ENCODE measurements around the gene ITGA2. TPM values are rescaled to one million over a fixed set of nuclear protein-coding genes. Genes with fewer than 3 reads are reported as not detected.

The ITGA2 gene
- total and polyA plus RNA-seq, 4 donors: 0.50 to 8.0 (median 3.6) TPM

- ATAC-seq (ENCODE audit: low FRiP score): no peak
- no peak overlapping the region for H3K4me3 ChIP-seq (ENCODE audit: low read length in 2 of 2)
- H3K4me1 ChIP-seq (ENCODE audit: control insufficient read depth in 1 of 2, insufficient read depth in 2 of 2, low read length in 2 of 2): no peaks in the 10 kb centered on the region
- 83 to 85% methylated on average over 6 of the region's 6 CpGs for WGBS, 2 donors
- intact Hi-C loops (cut with DNase I): no loop called here
- no peak overlapping the region for H3K27ac ChIP-seq (ENCODE audit: low read depth in 1 of 2, low read length in 2 of 2)
- no peaks in the 10 kb centered on the region for H3K36me3 ChIP-seq (ENCODE audit: control insufficient read depth in 1 of 2, insufficient read depth in 2 of 2, low read length in 1 of 2)
- no peaks in the 10 kb centered on the region for H3K27me3 ChIP-seq (ENCODE audit: control insufficient read depth in 1 of 2, insufficient read depth in 2 of 2, low read length in 1 of 2)
- no peak for DNase-seq
- H3K9me3 ChIP-seq (ENCODE audit: control insufficient read depth, low read length): no peaks in the 10 kb centered on the region
Observed at GRCh38 chr5:53022930-53023511, 33.9 kb downstream of the ITGA2 start.

DNA sequence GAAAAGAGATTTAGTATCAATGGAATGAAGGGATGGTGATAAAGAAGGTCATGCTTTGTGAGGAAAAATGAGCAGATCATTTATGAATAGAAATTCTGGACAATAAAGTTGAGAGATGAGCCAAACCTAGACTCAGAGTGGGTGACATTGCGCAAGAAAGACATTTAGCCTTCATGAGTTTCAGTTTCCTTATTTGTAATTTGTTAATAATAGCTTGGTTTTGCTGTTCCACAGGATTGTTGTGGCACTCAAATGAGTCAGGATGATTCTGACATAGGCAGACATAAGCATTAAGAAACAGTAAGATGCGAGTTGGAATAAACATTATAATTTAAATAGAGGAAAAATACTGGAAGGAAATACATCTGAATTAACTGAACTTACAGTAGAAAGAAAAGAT is 34.8 kb downstream of the ITGA2 start:
- H3K27ac ChIP-seq (ENCODE audit: low read depth in 1 of 2, low read length in 2 of 2): no peak overlapping the region
- H3K4me3 ChIP-seq (ENCODE audit: low read length in 2 of 2): no peak overlapping the region
- H3K36me3 ChIP-seq (ENCODE audit: control insufficient read depth in 1 of 2, insufficient read depth in 2 of 2, low read length in 1 of 2): no peaks in the 10 kb centered on the region
- intact Hi-C loops (cut with DNase I): no loop called here
- H3K4me1 ChIP-seq (ENCODE audit: control insufficient read depth in 1 of 2, insufficient read depth in 2 of 2, low read length in 2 of 2): no peaks in the 10 kb centered on the region
- no peaks in the 10 kb centered on the region for H3K9me3 ChIP-seq (ENCODE audit: control insufficient read depth, low read length)
- DNase-seq: no peak
- 78 to 88% methylated on average over 2 of the region's 2 CpGs for WGBS, 2 donors
- peak; percentile 80 for ATAC-seq (ENCODE audit: low FRiP score)
- no peaks in the 10 kb centered on the region for H3K27me3 ChIP-seq (ENCODE audit: control insufficient read depth in 1 of 2, insufficient read depth in 2 of 2, low read length in 1 of 2)

DNA sequence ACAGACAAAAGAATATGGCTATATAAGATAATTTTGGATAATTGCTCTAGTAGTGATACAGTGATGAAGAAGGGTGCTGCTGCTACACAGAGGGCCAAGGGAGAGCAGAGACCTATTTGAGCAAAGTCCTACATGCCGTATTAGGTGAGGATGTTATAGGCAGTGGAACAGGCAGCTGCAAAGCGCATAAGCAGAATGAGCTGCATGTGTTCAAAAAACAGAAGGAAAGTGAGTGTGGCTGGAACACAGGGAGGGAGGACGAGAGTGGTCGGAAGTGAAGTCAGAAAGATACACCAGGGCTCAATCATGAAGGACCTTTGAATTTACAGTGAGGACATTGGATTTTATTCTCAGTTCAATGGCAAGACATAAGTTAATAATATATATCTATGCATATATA is 35.4 kb downstream of the ITGA2 start:
- no peak overlapping the region for H3K27ac ChIP-seq (ENCODE audit: low read depth in 1 of 2, low read length in 2 of 2)
- DNase-seq: no peak
- ATAC-seq (ENCODE audit: low FRiP score): no peak
- no peaks in the 10 kb centered on the region for H3K36me3 ChIP-seq (ENCODE audit: control insufficient read depth in 1 of 2, insufficient read depth in 2 of 2, low read length in 1 of 2)
- no peaks in the 10 kb centered on the region for H3K4me1 ChIP-seq (ENCODE audit: control insufficient read depth in 1 of 2, insufficient read depth in 2 of 2, low read length in 2 of 2)
- H3K27me3 ChIP-seq (ENCODE audit: control insufficient read depth in 1 of 2, insufficient read depth in 2 of 2, low read length in 1 of 2): no peaks in the 10 kb centered on the region
- no peak overlapping the region for H3K4me3 ChIP-seq (ENCODE audit: low read length in 2 of 2)
- H3K9me3 ChIP-seq (ENCODE audit: control insufficient read depth, low read length): no peaks in the 10 kb centered on the region
- intact Hi-C loops (cut with DNase I): no loop called here
- 87 to 88% methylated on average over 4 of the region's 4 CpGs for WGBS, 2 donors

- H3K27me3 ChIP-seq (ENCODE audit: control insufficient read depth in 1 of 2, insufficient read depth in 2 of 2, low read length in 1 of 2): no peaks in the 10 kb centered on the region
- no peaks in the 10 kb centered on the region for H3K4me1 ChIP-seq (ENCODE audit: control insufficient read depth in 1 of 2, insufficient read depth in 2 of 2, low read length in 2 of 2)
- ATAC-seq (ENCODE audit: low FRiP score) (no peak), DNase-seq (no peak)
- 87 to 88% methylated on average over 5 of the region's 5 CpGs for WGBS, 2 donors
- H3K27ac ChIP-seq (ENCODE audit: low read depth in 1 of 2, low read length in 2 of 2): no peak overlapping the region
- intact Hi-C loops (cut with DNase I): no loop called here
- H3K4me3 ChIP-seq (ENCODE audit: low read length in 2 of 2): no peak overlapping the region
- H3K9me3 ChIP-seq (ENCODE audit: control insufficient read depth, low read length): no peaks in the 10 kb centered on the region
- no peaks in the 10 kb centered on the region for H3K36me3 ChIP-seq (ENCODE audit: control insufficient read depth in 1 of 2, insufficient read depth in 2 of 2, low read length in 1 of 2)
Observed at GRCh38 chr5:53025487-53025886, 36.3 kb downstream of the ITGA2 start.

DNA sequence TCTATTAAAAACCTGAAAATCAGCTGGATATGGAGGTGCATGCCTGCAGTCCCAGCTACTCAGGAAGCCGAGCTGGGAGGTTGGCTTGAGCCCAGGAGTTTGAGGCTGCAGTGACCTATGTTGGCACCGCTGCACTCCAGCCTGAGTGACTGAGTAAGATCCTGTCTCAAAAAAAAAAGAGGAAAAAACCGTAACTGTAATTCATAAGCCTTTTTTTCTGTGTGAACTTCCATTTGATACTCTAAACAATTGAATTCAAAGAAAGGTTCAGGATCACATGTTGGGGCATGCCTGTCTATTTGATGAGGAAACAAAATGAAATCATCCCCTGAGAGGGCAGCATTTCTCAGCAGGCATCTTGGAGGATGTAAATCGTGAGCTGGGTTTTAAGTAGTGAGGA is 38.8 kb downstream of the ITGA2 start:
- ATAC-seq (ENCODE audit: low FRiP score) (no peak), DNase-seq (peak; percentile 74 to 82)
- Histone ChIP-seq H3K36me3 (ENCODE audit: control insufficient read depth in 1 of 2, insufficient read depth in 2 of 2, low read length in 1 of 2) (no peaks in the 10 kb centered on the region), H3K27ac (ENCODE audit: low read depth in 1 of 2, low read length in 2 of 2) (no peak overlapping the region), H3K27me3 (ENCODE audit: control insufficient read depth in 1 of 2, insufficient read depth in 2 of 2, low read length in 1 of 2) (no peaks in the 10 kb centered on the region), H3K9me3 (ENCODE audit: control insufficient read depth, low read length) (no peaks in the 10 kb centered on the region), H3K4me3 (ENCODE audit: low read length in 2 of 2) (no peak overlapping the region), H3K4me1 (ENCODE audit: control insufficient read depth in 1 of 2, insufficient read depth in 2 of 2, low read length in 2 of 2) (no peaks in the 10 kb centered on the region)
- intact Hi-C loops (cut with DNase I): no loop called here
- WGBS, 2 donors: 22 to 25% methylated on average over 4 of the region's 4 CpGs

GRCh38 chr5:53029608-53030007 is 40.5 kb downstream of the ITGA2 start:
- ATAC-seq (ENCODE audit: low FRiP score) (no peak), DNase-seq (no peak)
- intact Hi-C loops (cut with DNase I): no loop called here
- Histone ChIP-seq H3K4me3 (ENCODE audit: low read length in 2 of 2) (no peak overlapping the region), H3K4me1 (ENCODE audit: control insufficient read depth in 1 of 2, insufficient read depth in 2 of 2, low read length in 2 of 2) (no peaks in the 10 kb centered on the region), H3K27me3 (ENCODE audit: control insufficient read depth in 1 of 2, insufficient read depth in 2 of 2, low read length in 1 of 2) (no peaks in the 10 kb centered on the region), H3K36me3 (ENCODE audit: control insufficient read depth in 1 of 2, insufficient read depth in 2 of 2, low read length in 1 of 2) (no peaks in the 10 kb centered on the region), H3K27ac (ENCODE audit: low read depth in 1 of 2, low read length in 2 of 2) (no peak overlapping the region), H3K9me3 (ENCODE audit: control insufficient read depth, low read length) (no peaks in the 10 kb centered on the region)
- 95 to 100% methylated on average over 1 of the region's 1 CpG for WGBS, 2 donors

DNA sequence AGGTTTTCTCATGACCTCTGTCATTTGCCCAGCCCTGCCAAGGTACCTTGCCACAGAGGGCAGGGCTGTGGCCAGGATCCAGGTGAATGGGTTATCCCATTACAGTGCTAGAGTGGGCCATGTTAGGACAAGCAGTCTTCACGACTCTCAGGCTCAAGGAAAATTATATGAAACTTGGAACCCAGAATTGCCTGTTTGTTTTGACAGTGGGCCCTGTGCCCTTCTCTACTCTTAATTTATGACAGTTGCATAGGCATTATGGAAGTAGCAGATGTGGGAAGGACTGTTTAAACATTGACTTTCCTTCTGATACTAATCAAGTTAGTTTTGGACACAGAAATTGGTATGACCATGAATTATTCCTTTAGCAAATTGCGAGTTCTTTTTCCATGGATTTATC is 41.7 kb downstream of the ITGA2 start:
- ATAC-seq (ENCODE audit: low FRiP score): no peak
- intact Hi-C loops (cut with DNase I): no loop called here
- Histone ChIP-seq H3K9me3 (ENCODE audit: control insufficient read depth, low read length) (no peaks in the 10 kb centered on the region), H3K4me1 (ENCODE audit: control insufficient read depth in 1 of 2, insufficient read depth in 2 of 2, low read length in 2 of 2) (no peaks in the 10 kb centered on the region), H3K36me3 (ENCODE audit: control insufficient read depth in 1 of 2, insufficient read depth in 2 of 2, low read length in 1 of 2) (no peaks in the 10 kb centered on the region), H3K27me3 (ENCODE audit: control insufficient read depth in 1 of 2, insufficient read depth in 2 of 2, low read length in 1 of 2) (no peaks in the 10 kb centered on the region), H3K27ac (ENCODE audit: low read depth in 1 of 2, low read length in 2 of 2) (no peak overlapping the region), H3K4me3 (ENCODE audit: low read length in 2 of 2) (no peak overlapping the region)
- DNase-seq: no peak
- 23 to 30% methylated on average over 2 of the region's 2 CpGs for WGBS, 2 donors

DNA sequence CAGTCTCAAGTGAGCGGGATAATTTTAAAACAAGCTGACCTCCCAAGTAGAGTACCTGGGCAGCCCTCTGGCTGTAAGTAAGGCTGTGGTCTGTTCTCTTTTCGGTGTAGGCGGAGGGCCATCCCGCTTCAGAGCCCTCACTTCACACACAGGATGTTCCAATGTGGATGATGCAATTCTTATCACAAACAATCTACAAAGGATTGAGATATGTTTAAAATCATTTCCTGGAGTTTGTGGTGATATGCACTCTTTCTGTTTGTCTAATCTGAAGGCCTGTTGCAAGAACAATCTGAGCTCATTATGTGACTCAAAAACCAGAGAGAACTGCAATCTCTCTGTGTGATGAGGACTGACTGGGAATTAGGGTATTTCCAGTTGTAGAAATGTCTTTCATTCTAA is 42.5 kb downstream of the ITGA2 start:
- Histone ChIP-seq H3K4me3 (ENCODE audit: low read length in 2 of 2) (no peak overlapping the region), H3K27ac (ENCODE audit: low read depth in 1 of 2, low read length in 2 of 2) (no peak overlapping the region), H3K9me3 (ENCODE audit: control insufficient read depth, low read length) (no peaks in the 10 kb centered on the region), H3K36me3 (ENCODE audit: control insufficient read depth in 1 of 2, insufficient read depth in 2 of 2, low read length in 1 of 2) (no peaks in the 10 kb centered on the region), H3K27me3 (ENCODE audit: control insufficient read depth in 1 of 2, insufficient read depth in 2 of 2, low read length in 1 of 2) (no peaks in the 10 kb centered on the region), H3K4me1 (ENCODE audit: control insufficient read depth in 1 of 2, insufficient read depth in 2 of 2, low read length in 2 of 2) (no peaks in the 10 kb centered on the region)
- DNase-seq (no peak), ATAC-seq (ENCODE audit: low FRiP score) (peak; percentile 74)
- 41 to 50% methylated on average over 4 of the region's 4 CpGs for WGBS, 2 donors
- intact Hi-C loops (cut with DNase I): no loop called here

DNA sequence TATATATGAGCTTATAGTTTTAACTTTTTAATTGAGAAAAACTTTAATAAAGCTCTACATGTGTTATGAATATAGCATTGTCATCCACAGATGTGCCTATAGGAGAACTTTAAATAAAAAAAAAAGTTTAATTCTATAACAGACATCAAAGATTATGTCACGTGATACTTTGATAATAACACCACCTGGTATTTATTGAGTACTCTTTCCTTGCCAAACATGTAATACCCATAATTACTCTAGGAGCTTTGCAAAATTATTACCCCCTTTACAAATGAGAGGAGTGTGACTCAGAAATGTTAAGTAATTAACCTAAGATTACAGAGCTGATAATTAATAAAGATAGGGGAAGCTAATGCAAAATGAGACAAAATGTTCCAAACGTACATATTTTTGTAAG is 43.0 kb downstream of the ITGA2 start:
- DNase-seq (no peak), ATAC-seq (ENCODE audit: low FRiP score) (no peak)
- 51 to 57% methylated on average over 2 of the region's 2 CpGs for WGBS, 2 donors
- no peaks in the 10 kb centered on the region for H3K27me3 ChIP-seq (ENCODE audit: control insufficient read depth in 1 of 2, insufficient read depth in 2 of 2, low read length in 1 of 2)
- H3K4me3 ChIP-seq (ENCODE audit: low read length in 2 of 2): no peak overlapping the region
- no peaks in the 10 kb centered on the region for H3K9me3 ChIP-seq (ENCODE audit: control insufficient read depth, low read length)
- H3K36me3 ChIP-seq (ENCODE audit: control insufficient read depth in 1 of 2, insufficient read depth in 2 of 2, low read length in 1 of 2): no peaks in the 10 kb centered on the region
- H3K4me1 ChIP-seq (ENCODE audit: control insufficient read depth in 1 of 2, insufficient read depth in 2 of 2, low read length in 2 of 2): no peaks in the 10 kb centered on the region
- intact Hi-C loops (cut with DNase I): no loop called here
- no peak overlapping the region for H3K27ac ChIP-seq (ENCODE audit: low read depth in 1 of 2, low read length in 2 of 2)

Measured in aorta (tissue), 5 donors.